Iris pigment epithelial cell (primary cell): Measurements from ENCODE around the gene ARID5B.

Experiments used
- DNase-seq: peaks from one replicate; pipeline ENCODE4 v3.0.0-alpha.2; 2011; ENCODE audit warnings: low read depth

Gene ARID5B

DNA sequence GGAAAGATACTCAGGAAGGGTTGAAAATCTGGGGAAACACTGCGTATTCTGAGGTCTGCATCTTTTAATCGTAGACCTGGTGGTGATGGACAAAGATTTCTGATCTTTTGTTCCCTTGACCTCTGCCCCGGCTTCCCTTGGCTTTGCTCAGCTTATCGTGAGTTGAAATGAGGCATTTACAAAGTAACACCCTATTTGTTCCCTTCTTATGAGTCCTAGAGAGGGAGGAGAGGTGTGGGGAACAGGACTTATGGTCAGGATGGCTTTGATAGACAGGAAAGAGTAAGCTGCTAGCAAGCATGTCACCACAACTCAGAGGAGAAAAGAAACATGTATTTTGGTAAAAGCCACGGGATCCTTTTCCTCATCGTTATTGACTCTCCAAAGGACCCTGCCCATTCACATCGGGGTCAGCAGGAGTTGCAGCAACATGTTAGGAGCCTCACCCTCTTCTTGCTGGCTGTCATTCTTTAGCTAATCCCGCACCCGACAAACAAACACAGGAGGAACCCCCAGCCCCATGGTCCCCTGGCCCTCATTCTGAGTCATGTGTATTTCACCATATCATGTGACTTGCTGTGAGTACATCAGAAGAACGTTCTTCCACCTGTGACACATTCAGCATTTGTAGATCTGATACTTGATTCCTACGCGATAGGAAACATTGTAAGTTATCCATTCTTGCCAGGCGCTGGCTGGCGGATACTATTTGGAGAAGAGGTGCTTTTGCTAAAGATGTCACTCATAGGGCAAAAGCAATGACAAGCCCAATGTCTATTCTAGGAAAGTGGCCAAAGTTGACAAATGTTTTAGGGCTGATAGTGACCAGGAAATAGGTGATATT is 197.0 kb downstream of the ARID5B start:
- no peak for DNase-seq

DNA sequence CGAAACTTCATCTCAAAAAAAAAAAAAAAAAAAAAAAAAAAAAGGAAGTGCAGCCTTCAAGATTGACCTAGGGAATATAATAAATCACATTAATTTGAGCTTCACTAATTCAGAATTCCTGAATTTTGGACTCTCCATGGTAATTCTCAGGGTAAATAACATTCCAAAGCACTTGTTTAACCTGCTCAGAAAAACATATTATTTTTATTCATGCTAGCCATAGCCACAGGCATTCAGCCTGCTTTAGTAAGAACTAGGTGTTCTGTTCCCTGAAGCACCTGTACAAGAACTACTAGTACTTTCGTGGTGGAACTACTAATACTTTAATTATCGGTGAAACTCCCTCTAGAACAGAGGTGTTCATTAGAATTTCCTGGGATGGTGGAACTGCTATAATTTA is 197.8 kb downstream of the ARID5B start:
- no peak for DNase-seq

DNA sequence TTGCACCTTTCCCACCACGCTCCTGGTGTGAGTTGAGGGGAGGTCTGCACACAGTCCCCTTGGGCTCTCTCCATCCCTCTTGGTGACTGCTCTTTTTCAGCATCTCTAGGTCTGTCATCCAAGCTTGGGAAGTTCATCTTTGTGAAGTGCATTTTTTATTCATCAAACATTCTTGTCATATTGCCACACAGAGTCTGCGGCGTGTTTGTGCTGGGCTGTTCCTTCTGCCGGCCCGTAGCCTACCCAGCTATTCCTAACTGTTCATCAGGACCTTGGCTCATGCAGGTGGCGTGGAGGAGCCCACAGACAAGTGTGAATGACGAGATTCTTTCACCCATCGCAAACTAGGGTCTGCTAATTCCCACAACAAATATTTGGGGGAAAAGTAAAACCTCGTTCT is 202.4 kb downstream of the ARID5B start:
- DNase-seq, result no peak

DNA sequence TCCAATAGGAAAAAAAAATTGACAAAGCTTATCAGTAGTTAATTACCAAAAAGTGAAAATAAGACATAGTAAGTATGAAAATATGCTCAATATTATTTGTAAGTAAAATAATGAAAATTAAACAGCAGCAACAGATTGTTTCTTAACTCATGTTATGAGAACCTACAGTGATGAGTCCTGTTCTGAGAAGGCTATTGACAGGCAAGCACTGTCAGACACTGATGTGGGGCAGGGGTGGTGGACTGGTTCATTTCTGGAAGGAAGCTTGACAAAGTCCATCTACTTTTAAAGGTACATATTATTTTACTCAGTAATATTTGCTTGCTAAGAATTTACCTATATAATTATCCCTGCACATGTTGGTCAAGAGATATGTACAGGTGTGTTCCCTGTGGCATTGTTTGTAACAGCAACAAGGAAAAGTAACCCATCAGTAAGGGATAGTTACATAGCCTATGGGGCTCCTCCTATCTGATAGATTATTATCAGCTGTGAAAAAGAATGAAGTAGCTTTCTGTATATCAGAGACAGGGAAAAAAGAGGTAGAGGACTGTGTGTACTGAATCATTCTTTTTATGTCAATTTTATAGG is 205.5 kb downstream of the ARID5B start:
- DNase-seq, result no peak

DNA sequence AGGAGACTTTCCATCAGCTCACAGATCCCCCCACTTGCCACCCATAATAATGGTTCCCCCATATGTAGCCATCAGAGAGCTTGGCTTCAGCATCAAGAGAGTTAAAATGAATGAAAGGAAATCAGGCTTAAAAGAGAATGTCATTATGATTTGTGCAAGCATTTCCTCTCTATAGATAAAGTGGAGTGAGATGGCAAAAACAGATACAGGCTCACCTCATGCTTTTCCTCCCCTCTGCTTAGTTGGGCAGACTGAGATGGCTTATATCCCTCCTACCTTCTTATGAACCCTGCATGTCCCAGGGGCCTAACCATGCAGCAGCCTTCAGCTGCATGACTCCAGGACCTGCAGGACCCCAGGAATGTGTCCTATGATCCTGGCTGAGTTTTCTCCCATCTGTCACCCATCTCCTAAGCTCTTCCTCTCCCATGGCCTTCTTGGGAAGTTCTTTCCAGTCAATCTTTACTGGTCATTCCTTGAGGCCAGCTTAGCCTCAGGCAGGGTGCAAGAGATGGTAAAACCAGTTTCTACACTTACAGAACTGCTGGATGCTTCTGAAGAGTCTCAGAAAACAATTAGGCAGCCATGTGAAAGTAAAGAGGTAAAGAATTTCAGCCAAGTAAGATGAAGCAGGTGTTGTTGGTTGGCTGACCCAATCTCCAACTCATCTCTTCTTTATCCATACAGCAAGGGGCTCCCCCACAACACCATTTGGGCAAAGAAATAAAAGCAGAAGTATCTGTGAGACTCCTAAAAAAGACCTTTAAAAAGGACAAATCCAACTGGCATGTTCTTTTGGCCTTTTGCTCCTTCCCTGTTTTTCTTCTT is 207.5 kb downstream of the ARID5B start:
- no peak for DNase-seq

DNA sequence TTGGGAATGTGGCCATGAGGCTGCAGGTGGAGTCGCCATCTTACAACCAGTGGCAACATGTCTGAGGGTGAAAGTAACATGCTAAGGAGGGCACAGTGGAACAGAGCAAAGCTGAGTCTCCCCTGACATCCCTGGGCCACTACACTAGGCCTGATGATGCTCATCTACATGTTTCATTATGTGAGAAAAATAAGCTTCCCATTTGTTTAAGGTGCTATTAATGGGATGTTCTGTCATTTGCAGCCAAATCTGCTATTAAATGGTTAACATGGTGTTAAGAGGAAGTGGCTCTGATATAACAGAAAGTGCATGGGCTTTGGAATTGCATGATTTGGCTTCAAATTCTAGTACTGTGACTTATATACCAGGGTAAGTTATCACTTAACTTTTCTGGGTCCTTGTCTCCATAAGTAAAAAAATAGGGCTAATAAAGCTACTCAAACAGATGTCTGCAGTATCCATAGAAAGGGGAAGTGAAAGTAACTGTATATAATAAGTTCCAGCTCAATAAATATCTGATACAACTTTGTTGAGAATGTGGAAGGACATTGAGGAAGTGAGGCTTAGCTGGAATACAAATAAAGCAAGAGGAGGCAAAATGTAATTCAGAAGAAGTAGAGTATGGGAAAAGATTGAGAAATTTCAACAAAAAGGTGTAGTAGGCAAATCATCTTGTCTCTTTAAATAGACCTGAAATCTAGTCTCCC is 208.2 kb downstream of the ARID5B start:
- no peak for DNase-seq

DNA sequence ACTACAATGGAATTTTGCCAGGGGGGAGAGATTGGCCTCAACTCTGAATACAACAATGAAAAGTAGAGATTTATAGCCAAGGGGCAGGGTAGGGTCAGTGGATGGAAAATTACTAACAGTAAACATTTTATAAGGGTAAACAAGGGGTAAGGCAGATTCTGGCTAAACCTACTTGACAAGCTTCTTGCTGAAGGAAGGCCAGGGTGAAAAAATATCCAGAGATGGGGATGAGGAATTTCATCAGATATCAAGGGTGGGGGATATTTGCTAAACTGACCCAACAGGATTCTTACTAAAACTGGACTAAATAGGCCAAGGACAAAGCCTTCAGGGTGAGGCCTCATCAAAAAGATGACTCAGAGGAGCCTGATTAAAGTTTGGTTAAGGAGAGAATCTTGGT is 210.8 kb downstream of the ARID5B start:
- no peak for DNase-seq

DNA sequence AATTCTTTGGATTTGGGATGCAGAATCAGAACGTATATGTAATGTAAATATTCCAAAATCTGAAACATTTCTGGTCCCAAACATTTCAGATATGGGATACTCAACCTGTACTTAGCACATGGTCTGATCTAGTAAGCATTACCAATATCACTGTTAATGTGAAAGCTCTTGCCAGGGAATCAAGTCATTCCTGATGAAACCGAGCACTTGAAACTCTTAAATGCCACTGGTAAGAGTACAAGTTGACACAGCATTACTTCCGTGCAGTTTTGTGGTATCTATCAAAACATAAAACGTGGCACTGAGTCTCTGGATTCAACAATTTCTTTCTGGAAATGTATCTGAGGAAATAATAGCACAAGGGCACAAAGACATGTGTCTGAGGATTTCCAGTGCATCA is 211.5 kb downstream of the ARID5B start:
- DNase-seq, result no peak

DNA sequence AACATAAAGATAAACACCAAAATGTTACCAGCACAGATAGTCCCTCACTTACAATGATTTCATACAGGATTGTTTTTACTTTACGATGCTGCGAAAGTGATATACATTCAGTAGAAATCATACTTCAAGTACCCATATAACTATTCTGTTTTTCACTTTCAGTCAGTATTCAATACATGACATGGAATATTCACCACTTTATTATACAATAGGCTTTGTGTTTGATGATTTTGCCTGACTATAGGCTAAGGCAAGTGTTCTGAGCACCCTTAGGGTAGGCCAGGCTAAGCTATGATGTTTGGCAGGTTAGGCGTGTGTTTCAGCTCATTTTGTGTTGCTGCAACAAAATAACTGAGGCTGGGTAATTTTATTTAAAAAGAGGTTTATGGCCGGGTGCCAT is 212.2 kb downstream of the ARID5B start:
- no peak for DNase-seq

DNA sequence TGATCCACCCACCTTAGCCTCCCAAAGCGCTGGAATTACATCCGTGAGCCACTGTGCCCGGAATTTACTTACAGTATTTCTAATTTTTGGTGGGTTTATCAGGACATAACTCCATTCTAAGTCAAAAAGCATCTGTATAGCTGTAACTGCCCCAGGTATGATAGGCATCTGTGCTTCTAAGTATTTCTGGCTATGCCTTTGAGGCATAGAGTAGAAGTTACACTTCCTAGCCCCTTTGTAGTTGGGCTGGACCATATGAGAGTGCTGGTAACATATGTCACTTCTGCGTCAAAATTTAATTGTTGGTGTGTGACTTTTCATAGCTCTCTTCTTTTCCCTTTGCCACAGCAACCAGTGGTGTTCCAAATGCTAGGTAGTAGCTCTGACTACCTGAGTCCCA is 213.8 kb downstream of the ARID5B start:
- no peak for DNase-seq

DNA sequence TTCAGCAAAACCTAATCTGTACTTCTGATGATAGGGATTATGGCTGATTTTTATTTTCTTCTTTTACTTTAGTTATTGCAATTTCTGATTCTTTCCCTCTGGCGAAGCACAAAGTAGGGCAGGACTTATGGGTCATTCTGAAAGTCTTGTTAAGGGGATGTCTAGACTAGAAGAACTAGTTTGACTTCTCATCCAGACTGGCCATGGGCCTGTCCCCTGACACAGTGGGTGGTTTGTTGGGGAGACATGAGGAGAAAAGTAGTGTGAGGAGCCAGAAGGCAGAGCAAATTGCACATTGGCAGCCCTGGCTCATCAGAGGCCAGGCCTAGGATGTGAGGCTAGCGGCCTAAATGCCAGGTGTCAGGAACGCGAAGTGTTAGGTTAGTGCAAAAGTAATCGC is 214.3 kb downstream of the ARID5B start:
- no peak for DNase-seq

DNA sequence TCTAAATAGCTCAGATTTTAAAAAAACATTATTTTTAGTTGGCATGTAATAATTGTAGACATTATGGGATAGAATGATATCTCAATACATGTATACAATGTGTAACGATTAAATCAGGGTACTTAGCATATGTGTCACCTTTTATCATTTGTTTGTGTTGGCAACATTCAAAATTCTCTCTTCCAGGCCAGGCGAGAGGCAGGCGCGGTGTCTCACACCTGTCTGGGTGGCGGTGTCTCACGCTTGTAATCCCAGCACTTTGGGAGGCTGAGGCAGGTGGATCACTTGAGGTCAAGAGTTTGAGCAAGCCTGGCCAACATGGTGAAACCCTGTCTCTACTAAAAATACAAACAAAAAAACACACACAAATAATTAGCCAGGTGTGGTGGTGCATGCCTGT is 215.4 kb downstream of the ARID5B start:
- no peak for DNase-seq

DNA sequence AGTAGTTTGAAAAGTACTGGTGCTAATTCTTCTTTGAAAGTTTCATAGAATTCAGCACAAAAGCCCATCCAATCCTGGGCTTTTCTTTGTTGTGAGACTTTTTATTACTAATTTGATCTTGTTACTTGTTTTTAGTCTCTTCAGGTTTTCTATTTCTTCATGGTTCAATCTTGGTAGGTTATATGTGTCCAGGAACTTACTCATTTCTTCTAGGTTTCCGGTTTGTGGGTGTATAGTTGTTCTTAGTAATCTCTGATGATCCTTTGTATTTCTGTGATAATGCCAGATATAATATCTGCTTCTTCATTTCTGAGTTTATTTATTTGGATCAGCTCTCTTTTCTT is 219.7 kb downstream of the ARID5B start:
- peak; percentile 57 for DNase-seq

DNA sequence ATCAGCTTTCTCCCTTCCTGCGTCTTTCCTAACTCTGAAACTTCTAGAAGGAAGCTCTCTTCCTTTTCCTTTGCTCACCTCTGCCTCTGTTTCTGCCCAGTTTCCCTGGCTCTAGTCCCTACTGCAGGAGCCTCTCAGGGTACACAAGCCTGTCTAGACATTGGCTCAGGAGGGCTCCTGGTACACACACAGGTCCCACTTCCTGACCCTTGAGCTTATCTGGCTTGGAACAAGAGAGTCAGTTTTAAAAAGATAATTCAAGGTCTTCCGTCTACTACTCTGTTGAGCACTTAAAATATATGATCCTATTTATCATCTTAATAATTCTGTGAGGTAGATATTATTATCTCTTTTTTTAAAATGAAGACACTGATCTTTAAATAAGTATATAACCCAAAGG is 226.5 kb downstream of the ARID5B start:
- no peak for DNase-seq

DNA sequence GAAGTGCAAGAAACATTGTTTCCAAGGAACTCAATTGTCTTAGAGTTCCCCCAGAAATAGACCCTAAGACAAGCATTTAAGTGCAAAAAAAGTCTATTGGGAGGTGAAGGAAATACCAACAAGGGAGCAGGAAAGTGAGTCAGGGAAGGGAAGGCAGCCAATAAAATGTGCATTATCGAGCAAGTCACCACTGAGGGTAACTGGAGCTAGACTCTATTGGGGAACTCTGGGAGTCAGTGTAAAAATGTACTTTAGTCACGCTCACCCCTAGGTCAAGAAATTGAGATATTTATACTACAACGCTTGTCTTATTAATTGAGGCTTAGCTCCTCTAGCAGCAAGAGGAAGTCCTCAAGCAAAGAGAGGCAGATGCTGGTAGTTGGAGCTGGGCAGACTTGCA is 229.4 kb downstream of the ARID5B start:
- peak; percentile 93 for DNase-seq

DNA sequence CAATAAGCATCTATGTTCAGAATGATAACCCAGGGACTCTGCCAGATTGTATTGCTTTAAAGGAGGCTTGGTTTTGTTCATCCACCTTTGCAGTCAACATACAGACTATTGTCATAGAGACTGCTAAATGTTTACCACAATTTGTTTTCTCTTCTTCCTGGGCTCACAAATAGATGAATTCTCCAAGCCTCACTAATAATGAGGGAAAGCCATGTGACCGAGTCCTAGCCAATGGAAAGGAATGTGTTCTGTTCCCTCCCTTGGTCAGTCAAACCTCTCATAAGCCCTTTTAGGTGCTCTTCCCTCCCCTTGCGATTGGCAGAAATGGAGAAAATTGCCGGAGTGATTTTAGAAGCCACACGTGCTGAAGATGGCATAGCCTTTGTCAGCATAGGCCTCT is 230.2 kb downstream of the ARID5B start:
- DNase-seq, result no peak

DNA sequence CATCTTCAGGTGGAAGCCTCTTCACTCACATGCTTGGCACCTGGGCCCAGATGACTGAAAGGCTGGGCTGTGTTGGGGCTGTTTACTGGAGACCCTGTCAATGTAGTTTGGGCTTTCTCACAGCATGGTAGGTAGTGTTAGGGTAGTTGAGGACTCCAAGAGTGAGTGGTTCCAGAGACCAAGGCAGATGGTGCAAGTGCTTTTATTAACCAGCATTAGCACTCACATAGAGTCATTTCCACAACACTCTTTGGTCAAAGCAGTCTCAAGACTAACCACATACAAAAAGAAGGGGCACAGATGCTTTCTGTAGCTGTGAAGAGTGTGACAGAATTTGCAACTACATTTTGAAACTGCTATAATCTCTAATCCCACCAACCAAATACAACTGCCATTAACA is 232.1 kb downstream of the ARID5B start:
- no peak for DNase-seq

DNA sequence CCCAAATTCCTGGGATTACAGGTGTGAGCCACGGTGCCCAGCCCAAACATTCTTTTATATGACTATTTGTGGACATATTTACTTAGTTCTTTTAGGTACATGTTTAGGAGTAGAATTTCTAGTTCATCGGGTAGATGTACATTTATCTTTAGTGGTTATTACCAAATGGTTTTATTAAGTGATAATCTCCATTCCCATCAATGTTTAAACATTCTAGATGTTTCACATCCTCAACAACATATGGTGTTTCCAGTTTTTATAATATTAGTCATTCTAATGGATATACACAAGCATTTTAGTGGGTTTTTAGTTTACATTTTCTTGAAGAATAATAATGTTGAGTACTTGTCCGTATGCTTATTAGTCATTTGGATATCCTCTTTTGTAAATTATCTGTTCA is 235.4 kb downstream of the ARID5B start:
- peak; percentile 70 for DNase-seq
